PC-3 (cell line): ENCODE results near the gene UBE3A. TPM values are rescaled to one million over a fixed set of nuclear protein-coding genes. Genes with fewer than 3 reads are reported as not detected.
A peak's percentile ranks its signal among the peaks of the same experiment; 100 is the strongest.

Experiments used
- ATAC-seq: fragments of 200-7000 bp; cut with Tn5 transposase; 2 replicates; pipeline ENCODE4 v1.9.1; 2020; ENCODE audit warnings: mild to moderate bottlenecking, moderate library complexity
- BruUV-seq: library from RNA; stranded (reverse); fragments of 400-500 nt; replicated peaks from 2 replicates; lab custom pipeline; 2021; lab: Mats Ljungman, UMichigan
- CTCF ChIA-PET: fragments of 300-600 bp; sonication (Branson Sonifier 250); formaldehyde crosslinking; loops from one replicate; lab custom pipeline; 2022; ENCODE audit warnings: antibody characterized with exemption; lab: Charles Lee
- POLR2A ChIA-PET: fragments of 300-600 bp; sonication (Branson Sonifier 250); formaldehyde crosslinking; loops from one replicate; lab custom pipeline; 2022; ENCODE audit warnings: antibody characterized with exemption; ENCODE audit not compliant: unreplicated experiment; lab: Charles Lee
- DNase-seq: peaks from one replicate; pipeline ENCODE4 v3.0.0-alpha.2; 2015
- H2AFZ ChIP-seq: fragments of 300-600 bp; sonication (generic); 2 replicates; pipeline ENCODE4 v1.6.0; 2016; ENCODE audit warnings: antibody characterized with exemption, low read length
- H3F3A ChIP-seq: fragments of 300-600 bp; sonication (generic); one replicate; pipeline ENCODE4 v1.6.0; 2017; ENCODE audit warnings: antibody characterized with exemption, low read length, control low read depth, mild to moderate bottlenecking; ENCODE audit not compliant: unreplicated experiment
- H3K27ac ChIP-seq: fragments of 300-600 bp; sonication (generic); 2 replicates; pipeline ENCODE4 v1.5.1; 2016; ENCODE audit warnings: mild to moderate bottlenecking, low read length
- H3K27me3 ChIP-seq: fragments of 300-600 bp; sonication (generic); 2 replicates; pipeline ENCODE4 v1.6.1; 2016; ENCODE audit warnings: low read length, mixed read lengths
- H3K36me3 ChIP-seq: fragments of 300-600 bp; sonication (generic); 2 replicates; pipeline ENCODE4 v1.6.1; 2016; ENCODE audit warnings: low read depth, mixed run types, low read length, mixed read lengths
- H3K4me1 ChIP-seq: fragments of 300-600 bp; sonication (generic); 2 replicates; pipeline ENCODE4 v1.5.1; 2016; ENCODE audit warnings: low read length; ENCODE audit not compliant: insufficient read depth
- H3K4me2 ChIP-seq: fragments of 300-600 bp; sonication (generic); 2 replicates; pipeline ENCODE4 v1.6.0; 2016; ENCODE audit warnings: low read length
- H3K4me3 ChIP-seq: fragments of 300-600 bp; sonication (generic); 2 replicates; pipeline ENCODE4 v1.5.1; 2016; ENCODE audit warnings: mild to moderate bottlenecking, low read length, mixed read lengths
- H3K79me2 ChIP-seq: fragments of 300-600 bp; sonication (generic); 2 replicates; pipeline ENCODE4 v1.6.1; 2017; ENCODE audit warnings: low read length, mixed read lengths
- H3K9ac ChIP-seq: fragments of 300-600 bp; sonication (generic); 2 replicates; pipeline ENCODE4 v1.6.0; 2016; ENCODE audit warnings: mild to moderate bottlenecking, low read length
- H3K9me2 ChIP-seq: fragments of 300-600 bp; sonication (generic); replicated peaks from 2 replicates; pipeline ENCODE4 v1.6.1; 2016; ENCODE audit warnings: mixed run types, low read length, mixed read lengths
- H3K9me3 ChIP-seq: fragments of 300-600 bp; sonication (generic); 2 replicates; pipeline ENCODE4 v1.6.1; 2016; ENCODE audit warnings: low read length, mixed read lengths
- H4K20me1 ChIP-seq: fragments of 300-600 bp; sonication (generic); 2 replicates; pipeline ENCODE4 v1.6.1; 2016; ENCODE audit warnings: low read length, mixed read lengths
- CTCF ChIP-seq: fragments of 300-600 bp; sonication (generic); conservative IDR thresholded peaks from 2 replicates; pipeline ENCODE4 v1.5.1; 2017; ENCODE audit warnings: antibody characterized with exemption, low read depth, mild to moderate bottlenecking, low read length
- EZH2 ChIP-seq: fragments of 300-600 bp; sonication (generic); IDR thresholded peaks from one replicate; pipeline ENCODE4 v1.6.1; 2017; ENCODE audit warnings: antibody characterized with exemption, mild to moderate bottlenecking, low read length; ENCODE audit not compliant: unreplicated experiment
- EZH2phosphoT487 ChIP-seq: fragments of 300-600 bp; sonication (generic); IDR thresholded peaks from 2 replicates; pipeline ENCODE4 v1.6.1; 2018; ENCODE audit warnings: mild to moderate bottlenecking, antibody characterized with exemption, low read length, borderline replicate concordance
- intact Hi-C: fragments of 100-400 bp; cut with micrococcal nuclease; formaldehyde crosslinking; loops from 2 replicates; pipeline ENCODE4 v1.9.0; 2023
- total RNA-seq: library from RNA; depleted of rRNA; stranded (reverse); fragments of >200 nt; gene quantifications from 2 replicates; pipeline ENCODE4 v1.2.3, GENCODE V29; 2014

UBE3A gene
- total RNA-seq, 1 experiment from 2014 or later = 59.5 TPM

GRCh38 chr15:25417604-25418003 is 21.2 kb downstream of the UBE3A start:
- ChIA-PET POLR2A (no interaction called here), CTCF (no interaction called here)
- no peak overlapping the region for H3K9ac ChIP-seq
- H3K27ac ChIP-seq = no peak overlapping the region
- H3K27me3 ChIP-seq = no peaks in the 10 kb centered on the region
- peaks cover 100% of the 10 kb centered on the region for H3K79me2 ChIP-seq
- no peak overlapping the region for H2AFZ ChIP-seq
- no peaks in the 10 kb centered on the region for H3K9me2 ChIP-seq
- no peaks in the 10 kb centered on the region for H3F3A ChIP-seq
- no peak for ATAC-seq
- H3K4me3 ChIP-seq = no peak overlapping the region
- intact Hi-C loops = no loop called here
- H4K20me1 ChIP-seq = peaks cover 78% of the 10 kb centered on the region
- H3K9me3 ChIP-seq = no peaks in the 10 kb centered on the region
- peaks cover 29% of the 10 kb centered on the region; the same call in 1 of the 2 replicates for H3K36me3 ChIP-seq
- no peak for DNase-seq
- no peak overlapping the region for H3K4me2 ChIP-seq
- no TSS peak for BruUV-seq
- TF ChIP-seq CTCF = no peak
- TF ChIP-seq EZH2phosphoT487 = no peak
- no peak for TF ChIP-seq EZH2
- peaks cover 21% of the 10 kb centered on the region for H3K4me1 ChIP-seq

- H3K9me3 ChIP-seq = no peaks in the 10 kb centered on the region
- POLR2A ChIA-PET = no interaction called here
- H3K27me3 ChIP-seq = no peaks in the 10 kb centered on the region
- peaks cover 14% of the 10 kb centered on the region for H3K4me1 ChIP-seq
- H3K36me3 ChIP-seq = peaks cover 29% of the 10 kb centered on the region; the same call in 1 of the 2 replicates
- H3K79me2 ChIP-seq = peaks cover 100% of the 10 kb centered on the region
- peaks cover 78% of the 10 kb centered on the region for H4K20me1 ChIP-seq
- CTCF ChIA-PET = no interaction called here
- TF ChIP-seq EZH2 (no peak), EZH2phosphoT487 (no peak), CTCF (no peak)
- no peaks in the 10 kb centered on the region for H3F3A ChIP-seq
- H3K9ac ChIP-seq = no peak overlapping the region
- ATAC-seq (peak; percentile 51), DNase-seq (no peak)
- no peak overlapping the region for H2AFZ ChIP-seq
- intact Hi-C loops = no loop called here
- H3K9me2 ChIP-seq = no peaks in the 10 kb centered on the region
- no TSS peak for BruUV-seq
- no peak overlapping the region for H3K4me2 ChIP-seq
- H3K4me3 ChIP-seq = no peak overlapping the region
- H3K27ac ChIP-seq = no peak overlapping the region
Observed at GRCh38 chr15:25416693-25417092, 22.1 kb downstream of the UBE3A start.

GRCh38 chr15:25415707-25416106 is 23.1 kb downstream of the UBE3A start:
- intact Hi-C loops = no loop called here
- Histone ChIP-seq H3K9me2 (no peaks in the 10 kb centered on the region), H4K20me1 (peaks cover 78% of the 10 kb centered on the region), H3F3A (no peaks in the 10 kb centered on the region), H3K27me3 (no peaks in the 10 kb centered on the region), H2AFZ (no peak overlapping the region), H3K4me3 (no peak overlapping the region), H3K4me1 (peaks cover 14% of the 10 kb centered on the region), H3K9ac (no peak overlapping the region), H3K9me3 (no peaks in the 10 kb centered on the region), H3K36me3 (peaks cover 21% of the 10 kb centered on the region; the same call in 1 of the 2 replicates), H3K79me2 (peaks cover 100% of the 10 kb centered on the region), H3K4me2 (no peak overlapping the region), H3K27ac (no peak overlapping the region)
- POLR2A ChIA-PET = no interaction called here
- CTCF ChIA-PET = interaction anchor here (0.7 kb wide), 1 partner anchor 57 kb away, joined by 8 read pairs; no protein-coding TSS in a partner anchor
- no TSS peak for BruUV-seq
- ATAC-seq = no peak
- no peak for DNase-seq
- no peak for TF ChIP-seq CTCF
- no peak for TF ChIP-seq EZH2
- TF ChIP-seq EZH2phosphoT487 = no peak
